ENCODE data around the gene GLP1R. TPM values are rescaled to one million over a fixed set of nuclear protein-coding genes. Genes with fewer than 3 reads are reported as not detected.

GLP1R gene
- total and polyA plus RNA-seq, 2 donors from 2014 or later: 0.13 to 0.22 TPM

GRCh38 chr6:39077882-39078594 is 29.5 kb downstream of the GLP1R start:
- Histone ChIP-seq H3K4me3 (ENCODE audit: low read length in 3 of 3) (no peak overlapping the region), H3K9ac (ENCODE audit: low read length in 3 of 3) (no peak overlapping the region), H3K27ac (ENCODE audit: low read depth in 2 of 2, low read length in 2 of 2) (no peak overlapping the region), H3K4me1 (ENCODE audit: control insufficient read depth in 2 of 3, insufficient read depth in 2 of 3, low read depth in 1 of 3, low read length in 3 of 3) (no peaks in the 10 kb centered on the region), H3K36me3 (ENCODE audit: control insufficient read depth in 2 of 3, insufficient read depth in 3 of 3, low read length in 3 of 3) (no peaks in the 10 kb centered on the region), H3K9me3 (ENCODE audit: control insufficient read depth in 2 of 3, insufficient read depth in 1 of 3, low read length in 3 of 3) (no peaks in the 10 kb centered on the region), H3K27me3 (ENCODE audit: control insufficient read depth, insufficient read depth, low read length) (no peaks in the 10 kb centered on the region)
- no peak for TF ChIP-seq CTCF (IDR thresholded peaks at IDR 0.05; ENCODE audit: borderline replicate concordance, extremely low read depth, insufficient read depth)
- FAIRE-seq: no peak
- intact Hi-C loops (cut with DNase I): no loop called here
- no peak for DNase-seq

- no peak for FAIRE-seq
- H3K27me3 ChIP-seq (ENCODE audit: control insufficient read depth, insufficient read depth, low read length): no peaks in the 10 kb centered on the region
- H3K27ac ChIP-seq (ENCODE audit: low read depth in 2 of 2, low read length in 2 of 2): no peak overlapping the region
- no peaks in the 10 kb centered on the region for H3K36me3 ChIP-seq (ENCODE audit: control insufficient read depth in 2 of 3, insufficient read depth in 3 of 3, low read length in 3 of 3)
- intact Hi-C loops (cut with DNase I): no loop called here
- H3K9ac ChIP-seq (ENCODE audit: low read length in 3 of 3): no peak overlapping the region
- no peak overlapping the region for H3K4me3 ChIP-seq (ENCODE audit: low read length in 3 of 3)
- TF ChIP-seq CTCF (IDR thresholded peaks at IDR 0.05; ENCODE audit: borderline replicate concordance, extremely low read depth, insufficient read depth): no peak
- H3K9me3 ChIP-seq (ENCODE audit: control insufficient read depth in 2 of 3, insufficient read depth in 1 of 3, low read length in 3 of 3): no peaks in the 10 kb centered on the region
- DNase-seq: no peak
- H3K4me1 ChIP-seq (ENCODE audit: control insufficient read depth in 2 of 3, insufficient read depth in 2 of 3, low read depth in 1 of 3, low read length in 3 of 3): no peaks in the 10 kb centered on the region
These were observed 30.1 kb downstream of the GLP1R start for GRCh38 chr6:39078695-39079094.

GRCh38 chr6:39079197-39080125 is 30.9 kb downstream of the GLP1R start:
- Histone ChIP-seq H3K36me3 (ENCODE audit: control insufficient read depth in 2 of 3, insufficient read depth in 3 of 3, low read length in 3 of 3) (no peaks in the 10 kb centered on the region), H3K9me3 (ENCODE audit: control insufficient read depth in 2 of 3, insufficient read depth in 1 of 3, low read length in 3 of 3) (no peaks in the 10 kb centered on the region), H3K9ac (ENCODE audit: low read length in 3 of 3) (no peak overlapping the region), H3K4me1 (ENCODE audit: control insufficient read depth in 2 of 3, insufficient read depth in 2 of 3, low read depth in 1 of 3, low read length in 3 of 3) (no peaks in the 10 kb centered on the region), H3K4me3 (ENCODE audit: low read length in 3 of 3) (no peak overlapping the region), H3K27me3 (ENCODE audit: control insufficient read depth, insufficient read depth, low read length) (no peaks in the 10 kb centered on the region), H3K27ac (ENCODE audit: low read depth in 2 of 2, low read length in 2 of 2) (no peak overlapping the region)
- DNase-seq (no peak), FAIRE-seq (no peak)
- TF ChIP-seq CTCF (IDR thresholded peaks at IDR 0.05; ENCODE audit: borderline replicate concordance, extremely low read depth, insufficient read depth): no peak
- intact Hi-C loops (cut with DNase I): no loop called here
